Inflammatory macrophage (primary cell): ENCODE results near the gene TMEM135.
"Not testable (repeated sequence)": the region's sequence is repeated elsewhere in the genome, so short reads cannot be mapped to it uniquely, and the experiment has no call there.

Experiments used
- DNase-seq, 2 donors: peaks; one replicate each; pipeline ENCODE4 v3.0.0-alpha.2; 2020 to 2022

Gene TMEM135

GRCh38 chr11:87263979-87264378 is 226.2 kb downstream of the TMEM135 start:
- DNase-seq = no peak

GRCh38 chr11:87265132-87265531 is 227.4 kb downstream of the TMEM135 start:
- no peak for DNase-seq

GRCh38 chr11:87265979-87266378 is 228.2 kb downstream of the TMEM135 start:
- DNase-seq = no peak

- DNase-seq = no peak
Observed at GRCh38 chr11:87266751-87267150, 229.0 kb downstream of the TMEM135 start.

- not testable (repeated sequence) for DNase-seq
Observed at GRCh38 chr11:87271951-87272350, 234.2 kb downstream of the TMEM135 start.

GRCh38 chr11:87275176-87275575 is 237.4 kb downstream of the TMEM135 start:
- no peak for DNase-seq

GRCh38 chr11:87280143-87280542 is 242.4 kb downstream of the TMEM135 start:
- no peak for DNase-seq

GRCh38 chr11:87281496-87281895 is 243.8 kb downstream of the TMEM135 start:
- peak; percentile 37 to 43 for DNase-seq

- no peak for DNase-seq
Observed at GRCh38 chr11:87284306-87284705, 246.6 kb downstream of the TMEM135 start.

- DNase-seq = not testable (repeated sequence)
Observed at GRCh38 chr11:87285674-87286073, 247.9 kb downstream of the TMEM135 start.

GRCh38 chr11:87286338-87286737 is 248.6 kb downstream of the TMEM135 start:
- no peak for DNase-seq

- peak; percentile 26 to 70 for DNase-seq
Observed at GRCh38 chr11:87290304-87290922, 252.7 kb downstream of the TMEM135 start.

- no peak for DNase-seq
Observed at GRCh38 chr11:87292598-87292997, 254.9 kb downstream of the TMEM135 start.

GRCh38 chr11:87295237-87295636 is 257.5 kb downstream of the TMEM135 start:
- no peak for DNase-seq

- no peak for DNase-seq
Observed at GRCh38 chr11:87296627-87297026, 258.9 kb downstream of the TMEM135 start.

- no peak for DNase-seq
Observed at GRCh38 chr11:87298155-87298554, 260.4 kb downstream of the TMEM135 start.

GRCh38 chr11:87299041-87299481 is 261.3 kb downstream of the TMEM135 start:
- DNase-seq = no peak

- DNase-seq = no peak
Observed at GRCh38 chr11:87300640-87301380, 263.1 kb downstream of the TMEM135 start.

GRCh38 chr11:87301785-87302540 is 264.2 kb downstream of the TMEM135 start:
- DNase-seq = no peak

- no peak for DNase-seq
Observed at GRCh38 chr11:87304412-87304811, 266.7 kb downstream of the TMEM135 start.

GRCh38 chr11:87306262-87306851 is 268.6 kb downstream of the TMEM135 start:
- DNase-seq = no peak

- DNase-seq = no peak
Observed at GRCh38 chr11:87307101-87307500, 269.4 kb downstream of the TMEM135 start.

- DNase-seq = no peak
Observed at GRCh38 chr11:87315229-87315628, 277.5 kb downstream of the TMEM135 start.
